HFFc6 (cell line): Measurements from ENCODE around the gene HS3ST3A1. TPM values are rescaled to one million over a fixed set of nuclear protein-coding genes. Genes with fewer than 3 reads are reported as not detected.

Source experiments
- DNase-seq: peaks from one replicate; pipeline ENCODE4 v3.0.0-alpha.2; 2018
- H3K27ac Mint-ChIP-seq: 2 replicates; pipeline ENCODE4 v1.8.0; 2020; ENCODE audit warnings: mild to moderate bottlenecking, mixed read lengths
- H3K27me3 Mint-ChIP-seq: 2 replicates; pipeline ENCODE4 v1.8.0; 2021; ENCODE audit warnings: mild to moderate bottlenecking, moderate library complexity, mixed read lengths; ENCODE audit not compliant: insufficient read depth
- H3K36me3 Mint-ChIP-seq: 2 replicates; pipeline ENCODE4 v1.8.0; 2021; ENCODE audit warnings: low read depth, mixed read lengths
- H3K4me1 Mint-ChIP-seq: 2 replicates; pipeline ENCODE4 v1.8.0; 2020; ENCODE audit warnings: low read depth, mixed read lengths
- H3K4me3 Mint-ChIP-seq: 2 replicates; pipeline ENCODE4 v1.8.0; 2020; ENCODE audit warnings: mild to moderate bottlenecking, moderate library complexity, mixed read lengths
- H3K9me3 Mint-ChIP-seq: 2 replicates; pipeline ENCODE4 v1.8.0; 2020; ENCODE audit warnings: mild to moderate bottlenecking, mixed read lengths
- CTCF ChIP-seq: fragments of 200-600 bp; sonication (generic); IDR thresholded peaks from 2 replicates; pipeline ENCODE4 v1.5.0; 2021; ENCODE audit warnings: antibody characterized with exemption, mild to moderate bottlenecking
- total RNA-seq, 6 experiments: library from RNA; stranded (reverse); fragmentation: NEBNext Ultra II Directional; extraction: Animal tissue kit (Norgen Biotek cat#: 25700); gene quantifications; 2 replicates in 1 of 6; 3 replicates in 5 of 6; pipeline ENCODE4 v1.2.3, GENCODE V29; 2021

HS3ST3A1 gene
- total RNA-seq, 6 experiments from 2014 or later: 29.4 to 45.8 (median 36.5) TPM

GRCh38 chr17:13569398-13570123 lies 32.2 kb downstream of the HS3ST3A1 start:
- TF ChIP-seq CTCF: no peak
- Mint-ChIP-seq H3K27ac (peak overlapping the region; percentile 52), H3K4me3 (no peak overlapping the region)

GRCh38 chr17:13568582-13569397 lies 32.9 kb downstream of the HS3ST3A1 start:
- DNase-seq: no peak
- TF ChIP-seq CTCF: no peak
- H3K36me3 Mint-ChIP-seq: peaks cover 68% of the 10 kb centered on the region
- no peaks in the 10 kb centered on the region; the same call in 1 of the 2 replicates for H3K27me3 Mint-ChIP-seq
- peaks cover 17% of the 10 kb centered on the region for H3K9me3 Mint-ChIP-seq
- no peak overlapping the region for H3K4me3 Mint-ChIP-seq
- H3K27ac Mint-ChIP-seq: peak overlapping the region; percentile 52
- H3K4me1 Mint-ChIP-seq: peaks cover 93% of the 10 kb centered on the region

More at GRCh38 chr17:13569398-13570123, 32.2 kb downstream of the HS3ST3A1 start:
- peaks cover 73% of the 10 kb centered on the region for H3K36me3 Mint-ChIP-seq
- peaks cover 87% of the 10 kb centered on the region for H3K4me1 Mint-ChIP-seq
- H3K27me3 Mint-ChIP-seq: no peaks in the 10 kb centered on the region; the same call in 1 of the 2 replicates
- peaks cover 17% of the 10 kb centered on the region for H3K9me3 Mint-ChIP-seq
- DNase-seq: no peak

GRCh38 chr17:13563866-13564265 lies 37.9 kb downstream of the HS3ST3A1 start:
- Mint-ChIP-seq H3K9me3 (peaks cover 17% of the 10 kb centered on the region), H3K4me3 (no peak overlapping the region), H3K36me3 (peaks cover 35% of the 10 kb centered on the region), H3K27ac (peak overlapping the region; percentile 92), H3K27me3 (no peaks in the 10 kb centered on the region), H3K4me1 (peaks cover 93% of the 10 kb centered on the region)
- TF ChIP-seq CTCF: no peak
- DNase-seq: no peak

- no peak for TF ChIP-seq CTCF
- peak overlapping the region; percentile 92 for H3K27ac Mint-ChIP-seq
- peaks cover 33% of the 10 kb centered on the region for H3K36me3 Mint-ChIP-seq
- H3K4me1 Mint-ChIP-seq: peaks cover 93% of the 10 kb centered on the region
- DNase-seq: peak; percentile 93
- H3K4me3 Mint-ChIP-seq: peak overlapping the region; percentile 68
- H3K27me3 Mint-ChIP-seq: no peaks in the 10 kb centered on the region
- peaks cover 11% of the 10 kb centered on the region for H3K9me3 Mint-ChIP-seq
Observed at GRCh38 chr17:13562271-13562800, 39.4 kb downstream of the HS3ST3A1 start.

- H3K9me3 Mint-ChIP-seq: peaks cover 5% of the 10 kb centered on the region
- peak overlapping the region; percentile 68 for H3K4me3 Mint-ChIP-seq
- H3K36me3 Mint-ChIP-seq: peaks cover 33% of the 10 kb centered on the region
- no peaks in the 10 kb centered on the region for H3K27me3 Mint-ChIP-seq
- no peak for DNase-seq
- peaks cover 94% of the 10 kb centered on the region for H3K4me1 Mint-ChIP-seq
- no peak for TF ChIP-seq CTCF
- H3K27ac Mint-ChIP-seq: peak overlapping the region; percentile 92
Observed at GRCh38 chr17:13561606-13562270, 40.0 kb downstream of the HS3ST3A1 start.
